ENCODE results near the gene GTF3C4. TPM values are rescaled to one million over a fixed set of nuclear protein-coding genes. Genes with fewer than 3 reads are reported as not detected.

Gene GTF3C4
- total RNA-seq, 1 experiment from 2014 or later: 23.1 TPM

GRCh38 chr9:132732326-132733259 is 62.3 kb downstream of the GTF3C4 start:
- no peak for DNase-seq (ENCODE audit: low read depth)

GRCh38 chr9:132733260-132733815 is 63.1 kb downstream of the GTF3C4 start:
- no peak for DNase-seq (ENCODE audit: low read depth)

GRCh38 chr9:132739710-132740310 is 69.5 kb downstream of the GTF3C4 start:
- DNase-seq (ENCODE audit: low read depth): no peak

GRCh38 chr9:132740526-132741309 is 70.5 kb downstream of the GTF3C4 start:
- DNase-seq (ENCODE audit: low read depth): no peak

- DNase-seq (ENCODE audit: low read depth): no peak
These were observed 72.6 kb downstream of the GTF3C4 start for GRCh38 chr9:132742821-132743311.

- DNase-seq (ENCODE audit: low read depth): no peak
These were observed 73.7 kb downstream of the GTF3C4 start for GRCh38 chr9:132743931-132744479.

Other genes with a start within 250 kb of the GTF3C4 start
- gene BARHL1, start 87.9 kb upstream of the GTF3C4 start, total RNA-seq (2014; rRNA removed; shearing (Covaris generic)): not detected in 2 replicates
- 27.3 and 32.6 TPM in 2 replicates for gene DDX31, start 481 bp upstream of the GTF3C4 start, total RNA-seq (2014; rRNA removed; shearing (Covaris generic))
- 0.23 TPM in 1 of 2 replicates, not detected in the other for gene AK8, start 207.8 kb downstream of the GTF3C4 start, total RNA-seq (2014; rRNA removed; shearing (Covaris generic))
- 1.4 and 3.8 TPM in 2 replicates for gene SPACA9, start 208.4 kb downstream of the GTF3C4 start, total RNA-seq (2014; rRNA removed; shearing (Covaris generic))

Data from Daoy (cell line).